ENCODE results near the gene SCAPER.
"Not testable (repeated sequence)": the region's sequence is repeated elsewhere in the genome, so short reads cannot be mapped to it uniquely, and the experiment has no call there.

SCAPER gene

GRCh38 chr15:76795217-76795616, 109.9 kb downstream of the SCAPER start:
- in situ Hi-C loops (cut with HindIII; ENCODE audit: low sequenced_read_pairs): no loop called here

GRCh38 chr15:76793162-76793561, 112.0 kb downstream of the SCAPER start:
- in situ Hi-C loops (cut with HindIII; ENCODE audit: low sequenced_read_pairs): no loop called here

- in situ Hi-C loops (cut with HindIII; ENCODE audit: low sequenced_read_pairs): no loop called here
Observed at GRCh38 chr15:76791511-76791910, 113.6 kb downstream of the SCAPER start.

- in situ Hi-C loops (cut with HindIII; ENCODE audit: low sequenced_read_pairs): no loop called here
Observed at GRCh38 chr15:76787273-76787672, 117.9 kb downstream of the SCAPER start.

GRCh38 chr15:76776969-76777368, 128.2 kb downstream of the SCAPER start:
- in situ Hi-C loops (cut with HindIII; ENCODE audit: low sequenced_read_pairs): no loop called here

GRCh38 chr15:76776480-76776879, 128.7 kb downstream of the SCAPER start:
- in situ Hi-C loops (cut with HindIII; ENCODE audit: low sequenced_read_pairs): no loop called here

GRCh38 chr15:76773234-76773633, 131.9 kb downstream of the SCAPER start:
- in situ Hi-C loops (cut with HindIII; ENCODE audit: low sequenced_read_pairs): no loop called here

GRCh38 chr15:76772776-76773175, 132.4 kb downstream of the SCAPER start:
- in situ Hi-C loops (cut with HindIII; ENCODE audit: low sequenced_read_pairs): no loop called here

- in situ Hi-C loops (cut with HindIII; ENCODE audit: low sequenced_read_pairs): loop anchor here (10.0 kb wide), 1 partner anchor 181 kb away; no protein-coding TSS in a partner anchor
Observed at GRCh38 chr15:76764004-76764403, 141.1 kb downstream of the SCAPER start.

- in situ Hi-C loops (cut with HindIII; ENCODE audit: low sequenced_read_pairs): loop anchor here (10.0 kb wide), 1 partner anchor 181 kb away; no protein-coding TSS in a partner anchor
Observed at GRCh38 chr15:76763554-76763953, 141.6 kb downstream of the SCAPER start.

- in situ Hi-C loops (cut with HindIII; ENCODE audit: low sequenced_read_pairs): no loop called here
Observed at GRCh38 chr15:76756381-76756780, 148.8 kb downstream of the SCAPER start.

GRCh38 chr15:76753771-76754170, 151.4 kb downstream of the SCAPER start:
- in situ Hi-C loops (cut with HindIII; ENCODE audit: low sequenced_read_pairs): no loop called here

- in situ Hi-C loops (cut with HindIII; ENCODE audit: low sequenced_read_pairs): no loop called here
Observed at GRCh38 chr15:76753131-76753530, 152.0 kb downstream of the SCAPER start.

GRCh38 chr15:76752549-76752948, 152.6 kb downstream of the SCAPER start:
- in situ Hi-C loops (cut with HindIII; ENCODE audit: low sequenced_read_pairs): no loop called here

- in situ Hi-C loops (cut with HindIII; ENCODE audit: low sequenced_read_pairs): no loop called here
Observed at GRCh38 chr15:76737573-76737972, 167.6 kb downstream of the SCAPER start.

- in situ Hi-C loops (cut with HindIII; ENCODE audit: low sequenced_read_pairs): not testable (repeated sequence)
Observed at GRCh38 chr15:76732321-76732720, 172.8 kb downstream of the SCAPER start.

GRCh38 chr15:76730262-76730661, 174.9 kb downstream of the SCAPER start:
- in situ Hi-C loops (cut with HindIII; ENCODE audit: low sequenced_read_pairs): no loop called here

- in situ Hi-C loops (cut with HindIII; ENCODE audit: low sequenced_read_pairs): no loop called here
Observed at GRCh38 chr15:76718863-76719262, 186.3 kb downstream of the SCAPER start.

- in situ Hi-C loops (cut with HindIII; ENCODE audit: low sequenced_read_pairs): no loop called here
Observed at GRCh38 chr15:76714950-76715349, 190.2 kb downstream of the SCAPER start.

GRCh38 chr15:76711351-76711827, 193.8 kb downstream of the SCAPER start:
- in situ Hi-C loops (cut with HindIII; ENCODE audit: low sequenced_read_pairs): no loop called here

GRCh38 chr15:76704032-76704431, 201.1 kb downstream of the SCAPER start:
- in situ Hi-C loops (cut with HindIII; ENCODE audit: low sequenced_read_pairs): not testable (repeated sequence)

- in situ Hi-C loops (cut with HindIII; ENCODE audit: low sequenced_read_pairs): no loop called here
Observed at GRCh38 chr15:76696840-76697239, 208.3 kb downstream of the SCAPER start.

- in situ Hi-C loops (cut with HindIII; ENCODE audit: low sequenced_read_pairs): not testable (repeated sequence)
Observed at GRCh38 chr15:76692546-76692945, 212.6 kb downstream of the SCAPER start.
